Esophagus muscularis mucosa (tissue), 4 donors: ENCODE results near the gene DNLZ. TPM values are rescaled to one million over a fixed set of nuclear protein-coding genes. Genes with fewer than 3 reads are reported as not detected.

ENCODE experiments used
- DNase-seq: peaks from one replicate; pipeline ENCODE4 v3.0.0-alpha.2; 2017; ENCODE audit errors: extremely low spot score
- H3K27ac ChIP-seq, 4 donors: fragments of 200-600 bp; sonication (generic); replicated peaks in 1 of 4; 1 replicate in 3 of 4; 2 replicates in 1 of 4; pipeline ENCODE4 v1.5.1; 2016 to 2019; ENCODE audit warnings: mild to moderate bottlenecking in 1 of 4
- H3K27me3 ChIP-seq, 4 donors: fragments of 200-600 bp; sonication (generic); one replicate each; pipeline versions ENCODE4 v1.5.1 to v1.6.0; 2016 to 2019
- H3K36me3 ChIP-seq, 4 donors: fragments of 200-600 bp; sonication (generic); one replicate each; pipeline ENCODE4 v1.5.1; 2016 to 2019
- H3K4me1 ChIP-seq, 4 donors: fragments of 200-600 bp; sonication (generic); one replicate each; pipeline ENCODE4 v1.5.1; 2016 to 2019
- H3K4me3 ChIP-seq, 4 donors: fragments of 200-600 bp; sonication (generic); 1 replicate in 2 of 4; 2 replicates in 2 of 4; pipeline ENCODE4 v1.5.1; 2016 to 2019; ENCODE audit warnings: mild to moderate bottlenecking in 4 of 4, moderate library complexity in 1 of 4
- H3K9me3 ChIP-seq, 4 donors: fragments of 200-600 bp; sonication (generic); 1 replicate in 3 of 4; 2 replicates in 1 of 4; pipeline ENCODE4 v1.5.1; 2016 to 2019
- EP300 ChIP-seq: sonication (generic); formaldehyde crosslinking; IDR thresholded peaks from one replicate; pipeline ENCODE4 v1.6.1; 2017; ENCODE audit warnings: antibody characterized with exemption
- POLR2A ChIP-seq: fragments of 450-650 bp; IDR thresholded peaks from one replicate; pipeline ENCODE4 v1.6.1; 2017; ENCODE audit warnings: antibody characterized with exemption, moderate library complexity, mild to moderate bottlenecking, low read depth
- POLR2AphosphoS5 ChIP-seq, 2 donors: sonication (generic); formaldehyde crosslinking; IDR thresholded peaks; one replicate each; pipeline ENCODE4 v1.6.1; 2017; ENCODE audit warnings: antibody characterized with exemption in 2 of 2
- WGBS: methylation state at CpG from one replicate; pipeline ENCODE4 v1.1.5; 2018; 5-methylcytosine and 5-hydroxymethylcytosine counted together
- intact Hi-C: fragments of 100-400 bp; cut with DNase I; formaldehyde crosslinking; loops from one replicate; pipeline ENCODE4 v1.15.1; 2023
- total RNA-seq, 4 donors: library from RNA; depleted of rRNA; stranded (reverse); fragments of >200 nt; gene quantifications; one replicate each; pipeline versions ENCODE4 v1.1.0 to v1.2.1, GENCODE V29; 2016
- TF ChIP-seq, protein P1 (sequence below), 3 experiments: fragments of 200-600 bp in 2 of 3; fragments of 450-650 bp in 1 of 3; sonication (generic) in 2 of 3; IDR thresholded peaks; one replicate each; pipeline ENCODE4 v1.5.1; 2017 to 2019; ENCODE audit warnings: antibody characterized with exemption in 3 of 3, mild to moderate bottlenecking in 2 of 3, moderate library complexity in 1 of 3

DNLZ gene
- total RNA-seq, 4 donors from 2014 or later: 29.5 to 41.3 (median 35.8) TPM

DNA sequence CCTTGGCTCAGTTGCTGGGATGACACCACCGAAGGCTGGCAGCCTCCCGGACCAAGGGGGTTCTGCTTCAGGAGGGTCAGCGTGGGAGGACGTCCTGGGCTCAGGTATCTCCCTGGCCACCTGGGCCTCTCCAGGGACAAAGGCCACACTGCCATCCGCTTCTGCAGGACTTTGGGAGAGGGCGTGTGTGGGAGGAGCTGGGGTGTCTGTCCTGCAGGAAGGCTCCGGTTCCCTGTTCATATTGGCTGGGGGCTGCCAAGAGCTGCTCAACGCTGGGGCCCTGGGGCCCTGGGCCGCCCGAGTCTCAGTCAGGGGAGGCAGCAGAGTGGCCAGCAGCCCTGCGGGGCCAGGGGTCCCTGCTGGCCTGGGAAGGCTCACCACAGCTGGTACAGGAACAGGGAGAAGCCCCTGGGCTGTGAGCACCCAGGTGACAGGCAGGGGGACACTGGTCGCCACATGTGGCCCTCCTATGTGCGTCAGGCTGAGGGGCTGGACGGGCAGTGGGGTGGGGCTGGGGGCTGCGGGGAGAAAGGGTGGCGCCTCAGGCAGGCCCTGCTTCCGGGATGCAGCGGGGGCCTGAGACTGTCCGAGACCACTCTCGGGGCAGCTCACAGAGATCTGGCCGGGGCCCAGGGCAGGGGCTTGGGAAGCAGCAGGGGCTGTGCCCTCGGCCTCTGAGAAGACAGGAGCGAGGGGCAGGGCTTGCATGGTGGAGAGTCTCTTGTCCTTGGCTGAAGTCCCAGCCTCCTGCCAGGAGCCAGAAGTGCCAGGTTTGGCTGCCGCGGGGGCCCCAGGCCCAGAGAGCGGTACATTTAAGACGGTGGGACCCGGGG is 14.8 kb upstream of the DNLZ start:
- no peaks in the 10 kb centered on the region for H3K27me3 ChIP-seq
- TF ChIP-seq POLR2A: no peak
- TF ChIP-seq EP300: no peak
- TF ChIP-seq, protein P1, sequence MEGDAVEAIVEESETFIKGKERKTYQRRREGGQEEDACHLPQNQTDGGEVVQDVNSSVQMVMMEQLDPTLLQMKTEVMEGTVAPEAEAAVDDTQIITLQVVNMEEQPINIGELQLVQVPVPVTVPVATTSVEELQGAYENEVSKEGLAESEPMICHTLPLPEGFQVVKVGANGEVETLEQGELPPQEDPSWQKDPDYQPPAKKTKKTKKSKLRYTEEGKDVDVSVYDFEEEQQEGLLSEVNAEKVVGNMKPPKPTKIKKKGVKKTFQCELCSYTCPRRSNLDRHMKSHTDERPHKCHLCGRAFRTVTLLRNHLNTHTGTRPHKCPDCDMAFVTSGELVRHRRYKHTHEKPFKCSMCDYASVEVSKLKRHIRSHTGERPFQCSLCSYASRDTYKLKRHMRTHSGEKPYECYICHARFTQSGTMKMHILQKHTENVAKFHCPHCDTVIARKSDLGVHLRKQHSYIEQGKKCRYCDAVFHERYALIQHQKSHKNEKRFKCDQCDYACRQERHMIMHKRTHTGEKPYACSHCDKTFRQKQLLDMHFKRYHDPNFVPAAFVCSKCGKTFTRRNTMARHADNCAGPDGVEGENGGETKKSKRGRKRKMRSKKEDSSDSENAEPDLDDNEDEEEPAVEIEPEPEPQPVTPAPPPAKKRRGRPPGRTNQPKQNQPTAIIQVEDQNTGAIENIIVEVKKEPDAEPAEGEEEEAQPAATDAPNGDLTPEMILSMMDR (IDR thresholded peaks at IDR 0.05): no peak
- no peak for TF ChIP-seq POLR2AphosphoS5 (IDR thresholded peaks at IDR 0.05)
- peaks cover 10 to 68% (median 57%) of the 10 kb centered on the region in 4 donors for H3K36me3 ChIP-seq
- DNase-seq: no peak
- no peak overlapping the region for H3K4me3 ChIP-seq
- no peaks in the 10 kb centered on the region for H3K9me3 ChIP-seq
- intact Hi-C loops: no loop called here
- no peak overlapping the region for H3K27ac ChIP-seq
- 87% methylated on average over 7 of the region's 28 CpGs for WGBS
- no peaks in the 10 kb centered on the region for H3K4me1 ChIP-seq

GRCh38 chr9:136377341-136378169 is 14.0 kb upstream of the DNLZ start:
- no peak overlapping the region for H3K4me3 ChIP-seq
- H3K36me3 ChIP-seq: peaks cover 10 to 60% (median 48%) of the 10 kb centered on the region in 4 donors
- intact Hi-C loops: no loop called here
- H3K27me3 ChIP-seq: no peaks in the 10 kb centered on the region
- peaks cover 0 to 5% (median 3%) of the 10 kb centered on the region in 4 donors for H3K4me1 ChIP-seq
- 87% methylated on average over 5 of the region's 32 CpGs for WGBS
- H3K9me3 ChIP-seq: no peaks in the 10 kb centered on the region
- TF ChIP-seq POLR2AphosphoS5 (IDR thresholded peaks at IDR 0.05): no peak
- no peak for TF ChIP-seq POLR2A
- TF ChIP-seq, protein P1 (IDR thresholded peaks at IDR 0.05): no peak
- no peak for TF ChIP-seq EP300
- DNase-seq: no peak
- no peak overlapping the region for H3K27ac ChIP-seq

GRCh38 chr9:136376457-136376856 is 12.9 kb upstream of the DNLZ start:
- H3K36me3 ChIP-seq: peaks cover 10 to 49% (median 37%) of the 10 kb centered on the region in 4 donors

DNA sequence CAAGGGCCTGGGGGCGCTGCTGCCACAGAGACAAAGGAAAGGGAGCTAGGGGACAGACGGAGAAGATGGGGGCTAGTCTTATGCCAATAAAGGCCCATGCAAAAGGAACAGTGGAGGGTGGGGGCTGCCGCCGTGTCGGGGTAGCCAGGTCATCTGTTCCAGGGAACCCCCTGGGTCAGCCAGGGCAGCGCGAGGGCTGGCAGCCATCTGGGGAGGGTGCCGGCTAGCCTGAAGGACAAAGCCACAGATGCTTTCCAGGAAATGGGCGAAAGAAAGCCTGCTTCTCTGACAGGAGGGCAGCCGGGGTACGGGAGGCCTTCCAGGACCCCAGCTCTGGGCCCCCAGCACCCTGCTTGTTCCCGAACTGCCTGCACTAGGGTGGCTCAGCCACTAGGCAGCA is 11.6 kb upstream of the DNLZ start:
- Histone ChIP-seq H3K27ac (no peak overlapping the region), H3K36me3 (peaks cover 4 to 35% (median 24%) of the 10 kb centered on the region in 4 donors), H3K9me3 (no peaks in the 10 kb centered on the region), H3K4me1 (peaks cover 0 to 10% (median 6%) of the 10 kb centered on the region in 4 donors), H3K27me3 (no peaks in the 10 kb centered on the region), H3K4me3 (no peak overlapping the region)
- WGBS: 86% methylated on average over 12 of the region's 12 CpGs
- TF ChIP-seq POLR2AphosphoS5 (IDR thresholded peaks at IDR 0.05) (no peak), POLR2A (no peak), EP300 (no peak)
- TF ChIP-seq, protein P1 (IDR thresholded peaks at IDR 0.05): no peak
- no peak for DNase-seq
- intact Hi-C loops: no loop called here

More at GRCh38 chr9:136376457-136376856, 12.9 kb upstream of the DNLZ start:
- TF ChIP-seq EP300 (no peak), POLR2AphosphoS5 (IDR thresholded peaks at IDR 0.05) (no peak), POLR2A (no peak)
- TF ChIP-seq, protein P1 (IDR thresholded peaks at IDR 0.05): no peak
- Histone ChIP-seq H3K4me3 (no peak overlapping the region), H3K27me3 (no peaks in the 10 kb centered on the region), H3K9me3 (no peaks in the 10 kb centered on the region), H3K4me1 (peaks cover 0 to 10% (median 6%) of the 10 kb centered on the region in 4 donors), H3K27ac (no peak overlapping the region)
- no peak for DNase-seq
- intact Hi-C loops: no loop called here
- WGBS: 63% methylated on average over 8 of the region's 8 CpGs
